ENCODE measurements around the gene SOX18. TPM values are rescaled to one million over a fixed set of nuclear protein-coding genes. Genes with fewer than 3 reads are reported as not detected.

The SOX18 gene
- total RNA-seq, 4 donors from 2014 or later = 7.5 to 16.9 (median 10.6) TPM

GRCh38 chr20:64038224-64038564 lies 11.2 kb downstream of the SOX18 start:
- no peaks in the 10 kb centered on the region for H3K9me3 ChIP-seq
- peak; percentile 29 to 39 for DNase-seq
- H3K4me3 ChIP-seq (replicated peaks in 1 of 3) = peak overlapping the region in 1 of 3 donors; percentile 33
- H3K27me3 ChIP-seq = no peaks in the 10 kb centered on the region
- H3K36me3 ChIP-seq = peaks cover 8 to 10% of the 10 kb centered on the region in 2 donors
- TF ChIP-seq POLR2A (IDR thresholded peaks at IDR 0.05) (no peak), CTCF (IDR thresholded peaks at IDR 0.05) (no peak)
- peak overlapping the region in 2 of 3 donors; percentile 45 to 61 for H3K27ac ChIP-seq
- intact Hi-C loops (cut with DNase I) = no loop called here
- peaks cover 7 to 49% of the 10 kb centered on the region in 2 donors for H3K4me1 ChIP-seq
- 0% methylated on average over 2 of the region's 30 CpGs; no CpG with 5 or more reads in 1 of the 2 donors for WGBS, 2 donors

DNA sequence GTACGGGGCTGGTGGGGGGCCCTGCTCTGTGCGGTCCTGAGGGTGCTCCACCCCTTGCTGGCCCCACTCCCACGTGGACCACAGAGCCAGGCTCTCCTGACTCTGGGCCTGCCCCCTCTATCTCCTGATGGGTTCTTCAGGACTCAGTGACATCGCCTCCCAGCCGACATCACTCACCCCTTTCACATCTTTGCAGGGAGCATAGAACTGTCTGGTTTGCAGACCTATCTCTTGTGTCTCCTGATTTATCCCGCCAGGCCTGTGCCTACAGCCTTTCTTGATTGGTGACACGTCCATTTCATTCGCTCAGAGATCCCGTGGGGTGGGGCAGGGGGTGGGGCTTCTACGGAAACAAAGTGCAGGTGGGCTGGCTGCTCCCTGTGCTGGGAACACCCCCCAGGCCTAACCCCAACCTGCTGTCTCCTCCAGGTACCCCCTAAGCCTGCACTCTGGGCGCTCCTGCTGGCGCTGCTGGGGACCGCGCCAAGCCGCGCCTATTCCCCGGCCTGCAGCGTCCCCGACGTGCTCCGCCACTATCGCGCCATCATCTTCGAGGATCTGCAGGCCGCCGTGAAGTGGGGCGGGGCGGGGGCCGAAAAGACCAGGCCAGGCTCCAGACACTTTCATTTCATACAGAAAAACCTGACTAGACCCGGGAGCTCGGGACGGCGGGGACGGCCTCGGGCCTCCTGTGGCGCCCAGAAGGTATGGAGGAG lies 11.8 kb downstream of the SOX18 start:
- Histone ChIP-seq H3K27me3 (no peaks in the 10 kb centered on the region), H3K36me3 (peaks cover 11 to 12% of the 10 kb centered on the region in 2 donors), H3K9me3 (no peaks in the 10 kb centered on the region), H3K27ac (no peak overlapping the region), H3K4me3 (replicated peaks in 1 of 3) (peak overlapping the region in 1 of 3 donors; percentile 33), H3K4me1 (peaks cover 7 to 49% of the 10 kb centered on the region in 2 donors)
- WGBS, 2 donors = 9 to 19% methylated on average over 24 to 33 of the region's 36 CpGs
- intact Hi-C loops (cut with DNase I) = no loop called here
- no peak for TF ChIP-seq CTCF (IDR thresholded peaks at IDR 0.05)
- no peak for TF ChIP-seq POLR2A (IDR thresholded peaks at IDR 0.05)
- no peak for DNase-seq

DNA sequence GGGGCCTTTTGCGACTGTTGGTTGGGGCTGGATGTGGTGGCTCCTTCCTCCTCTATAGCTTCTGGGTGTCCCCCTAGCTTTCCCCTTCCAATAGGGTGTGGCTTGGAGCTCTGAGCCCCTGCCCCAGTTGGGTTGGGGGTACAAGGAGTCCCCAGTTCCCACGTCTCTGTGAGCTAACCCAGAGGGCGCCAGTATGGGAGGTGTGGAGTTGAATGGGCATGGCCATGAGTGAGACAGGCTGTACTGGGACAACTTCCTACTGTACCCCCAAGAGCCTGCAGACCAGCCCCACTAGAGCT lies 12.3 kb downstream of the SOX18 start:
- peaks cover 15 to 16% of the 10 kb centered on the region in 2 donors for H3K36me3 ChIP-seq
- WGBS, 2 donors = 61 to 95% methylated on average over 2 of the region's 3 CpGs
- intact Hi-C loops (cut with DNase I) = no loop called here
- H3K4me3 ChIP-seq (replicated peaks in 1 of 3) = no peak overlapping the region
- H3K27me3 ChIP-seq = no peaks in the 10 kb centered on the region
- DNase-seq = no peak
- peaks cover 7 to 45% of the 10 kb centered on the region in 2 donors for H3K4me1 ChIP-seq
- TF ChIP-seq POLR2A (IDR thresholded peaks at IDR 0.05) = no peak
- no peak for TF ChIP-seq CTCF (IDR thresholded peaks at IDR 0.05)
- no peak overlapping the region for H3K27ac ChIP-seq
- no peaks in the 10 kb centered on the region for H3K9me3 ChIP-seq

DNA sequence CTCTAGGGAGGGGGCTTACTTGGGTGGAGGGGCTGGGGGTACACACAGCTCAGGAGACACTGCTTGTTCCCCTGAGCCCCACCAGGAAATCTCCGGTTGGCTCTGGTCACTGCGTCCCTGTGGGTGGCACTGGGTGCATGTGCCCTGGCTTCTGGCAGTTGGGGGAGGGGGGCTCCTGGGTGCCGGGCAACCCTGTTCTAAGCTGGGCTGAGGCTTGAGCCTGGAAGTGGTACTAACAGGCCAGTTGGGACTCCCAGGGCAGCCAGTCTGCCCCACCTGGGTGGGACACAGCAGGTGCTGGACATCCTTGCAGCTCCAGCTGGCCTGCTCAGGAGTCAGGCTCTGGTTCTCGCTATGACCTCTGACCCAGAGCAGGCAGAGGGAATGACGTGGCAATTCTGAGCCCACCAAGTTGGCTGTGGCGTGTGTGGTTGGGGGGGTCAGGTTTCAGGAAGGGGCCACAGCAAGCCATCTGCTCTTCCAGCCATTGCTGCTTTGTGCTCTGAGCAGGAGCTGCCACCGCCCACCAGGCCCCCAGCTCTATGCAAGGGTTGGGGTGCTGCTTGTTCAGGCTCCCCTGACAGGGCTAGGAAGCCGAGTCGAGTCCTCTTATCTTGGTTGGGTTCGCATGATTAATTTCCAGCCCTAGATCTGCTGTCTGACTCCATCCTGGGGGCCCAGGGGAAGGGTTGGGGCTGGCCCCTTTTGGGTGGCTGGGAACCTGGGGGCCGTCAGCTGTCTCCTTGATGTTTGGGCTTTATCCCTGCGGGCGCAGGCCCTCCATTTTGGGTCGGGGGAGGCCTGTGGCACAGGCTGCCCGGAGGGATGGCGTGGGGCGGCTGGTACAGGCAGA lies 12.9 kb downstream of the SOX18 start:
- 67 to 89% methylated on average over 5 to 14 of the region's 17 CpGs for WGBS, 2 donors
- Histone ChIP-seq H3K9me3 (no peaks in the 10 kb centered on the region), H3K4me1 (peaks cover 7 to 39% of the 10 kb centered on the region in 2 donors), H3K4me3 (replicated peaks in 1 of 3) (no peak overlapping the region), H3K36me3 (peaks cover 19 to 22% of the 10 kb centered on the region in 2 donors), H3K27me3 (no peaks in the 10 kb centered on the region), H3K27ac (no peak overlapping the region)
- intact Hi-C loops (cut with DNase I) = no loop called here
- DNase-seq = no peak
- TF ChIP-seq CTCF (IDR thresholded peaks at IDR 0.05) (no peak), POLR2A (IDR thresholded peaks at IDR 0.05) (no peak)

- WGBS, 2 donors = 57 to 75% methylated on average over 2 to 8 of the region's 10 CpGs
- intact Hi-C loops (cut with DNase I) = no loop called here
- Histone ChIP-seq H3K27ac (no peak within 1 kb of the TSS), H3K36me3 (peaks cover 19 to 24% of the 10 kb centered on the region in 2 donors), H3K4me3 (replicated peaks in 1 of 3) (no peak within 1 kb of the TSS), H3K9me3 (no peaks in the 10 kb centered on the region), H3K4me1 (peaks cover 7 to 36% of the 10 kb centered on the region in 2 donors), H3K27me3 (no peaks in the 10 kb centered on the region)
- TF ChIP-seq CTCF (IDR thresholded peaks at IDR 0.05) = no peak
- DNase-seq = no peak
Observed at GRCh38 chr20:64035933-64036345, 13.5 kb downstream of the SOX18 start, which contains the start of gene C20orf204. Gene C20orf204, plus strand, starts transcription at chr20:64036182. Its CDS starts 142 bp downstream, at chr20:64036324.

Data from thyroid gland (tissue), 4 donors.